HepG2 (cell line): Measurements from ENCODE around the gene PGAP3. TPM values are rescaled to one million over a fixed set of nuclear protein-coding genes. Genes with fewer than 3 reads are reported as not detected.
A peak's percentile ranks its signal among the peaks of the same experiment; 100 is the strongest.

Experiments used
- CENPX ChIP-seq: sonication (generic); formaldehyde crosslinking; IDR thresholded peaks from 2 replicates; pipeline ENCODE4 v1.9.0; 2021; ENCODE audit warnings: mild to moderate bottlenecking, missing genetic modification reagents, moderate library complexity
- DNMT1 ChIP-seq: sonication (generic); formaldehyde crosslinking; IDR thresholded peaks from 2 replicates; pipeline ENCODE4 v1.5.1; 2020; ENCODE audit warnings: mild to moderate bottlenecking, missing genetic modification reagents
- ETV5 ChIP-seq: IDR thresholded peaks from 2 replicates; pipeline ENCODE4 v1.6.1; 2018; ENCODE audit warnings: missing biosample characterization, missing genetic modification reagents, inconsistent platforms, borderline replicate concordance
- HBP1 ChIP-seq: IDR thresholded peaks from 2 replicates; pipeline ENCODE4 v1.6.1; 2016; ENCODE audit warnings: low read depth, control low read depth
- HOXA3 ChIP-seq: sonication (generic); formaldehyde crosslinking; IDR thresholded peaks from 2 replicates; pipeline ENCODE4 v1.5.0; 2020; ENCODE audit warnings: missing genetic modification reagents
- IKZF4 ChIP-seq: sonication (generic); formaldehyde crosslinking; IDR thresholded peaks from 2 replicates; pipeline ENCODE4 v1.5.1; 2020; ENCODE audit warnings: borderline replicate concordance, mild to moderate bottlenecking, low read depth, missing genetic modification reagents; ENCODE audit errors: not compliant biosample characterization
- NCOA5 ChIP-seq: sonication (generic); formaldehyde crosslinking; IDR thresholded peaks from 2 replicates; pipeline ENCODE4 v1.4.0; 2020; ENCODE audit warnings: missing genetic modification reagents
- PTBP1 ChIP-seq: fragments of 200-400 bp; formaldehyde crosslinking; IDR thresholded peaks from 2 replicates; pipeline ENCODE4 v1.6.1; 2018; ENCODE audit warnings: low read length, low read depth; ENCODE audit not compliant: poor library complexity, severe bottlenecking
- TBP ChIP-seq: sonication (generic); formaldehyde crosslinking; IDR thresholded peaks from 2 replicates; pipeline ENCODE4 v1.5.0; 2020; ENCODE audit warnings: missing genetic modification reagents
- TGIF2 ChIP-seq: IDR thresholded peaks from 2 replicates; pipeline ENCODE4 v1.6.1; 2016; ENCODE audit warnings: control low read depth, missing compliant biosample characterization
- ZNF354B ChIP-seq: sonication (generic); formaldehyde crosslinking; IDR thresholded peaks from 2 replicates; pipeline ENCODE4 v1.8.0; 2022; ENCODE audit warnings: mild to moderate bottlenecking, missing genetic modification reagents
- ZNF446 ChIP-seq: sonication (generic); formaldehyde crosslinking; IDR thresholded peaks from 2 replicates; pipeline ENCODE4 v1.5.0; 2020; ENCODE audit warnings: mild to moderate bottlenecking, missing genetic modification reagents
- ZNF572 ChIP-seq: sonication (generic); formaldehyde crosslinking; IDR thresholded peaks from 2 replicates; pipeline ENCODE4 v1.5.1; 2020; ENCODE audit warnings: mild to moderate bottlenecking, missing genetic modification reagents
- ZNF589 ChIP-seq: sonication (generic); formaldehyde crosslinking; conservative IDR thresholded peaks from 2 replicates; pipeline ENCODE4 v1.8.0; 2022; ENCODE audit warnings: mild to moderate bottlenecking, moderate library complexity, missing genetic modification reagents
- ZNF597 ChIP-seq: sonication (generic); formaldehyde crosslinking; IDR thresholded peaks from 2 replicates; pipeline ENCODE4 v1.5.0; 2020; ENCODE audit warnings: missing genetic modification reagents
- ZNF674 ChIP-seq: sonication (generic); formaldehyde crosslinking; IDR thresholded peaks from 2 replicates; pipeline ENCODE4 v1.5.0; 2020; ENCODE audit warnings: low read depth, mild to moderate bottlenecking, missing genetic modification reagents
- polyA plus RNA-seq, 8 experiments: library from polyadenylated mRNA; depleted of rRNA in 3 of 8; stranded (reverse) in 7 of 8; unstranded in 1 of 8; fragments of >200 nt; fragmentation: Illumina TruSeq in 4 of 8; extraction: Trizol in 4 of 8; gene quantifications; 2 replicates each; pipeline versions ENCODE4 v1.2.1 to v1.2.3, GENCODE V29; 2011 to 2016; ENCODE audit warnings: low read depth in 4 of 8, missing spikeins in 1 of 8, mixed read lengths in 1 of 8; ENCODE audit not compliant: insufficient read depth in 1 of 8
- total RNA-seq, 5 experiments: library from RNA; depleted of rRNA; stranded (reverse); fragments of >200 nt; fragmentation: Illumina TruSeq; extraction: Trizol; gene quantifications; 2 replicates each; pipeline ENCODE4 v1.2.3, GENCODE V29; 2016; ENCODE audit warnings: low read depth in 1 of 5
- TF ChIP-seq, protein P1 (sequence below): IDR thresholded peaks from 2 replicates; pipeline ENCODE4 v1.6.1; 2012; ENCODE audit warnings: inconsistent platforms
- TF ChIP-seq, protein P2 (sequence below): sonication (generic); formaldehyde crosslinking; IDR thresholded peaks from 2 replicates; pipeline ENCODE4 v1.4.0; 2020; ENCODE audit warnings: mild to moderate bottlenecking, missing genetic modification reagents
- TF ChIP-seq, protein P3 (sequence below): sonication (generic); formaldehyde crosslinking; IDR thresholded peaks from 2 replicates; pipeline ENCODE4 v1.5.0; 2020; ENCODE audit warnings: missing genetic modification reagents, mild to moderate bottlenecking, borderline replicate concordance
- TF ChIP-seq, protein P4 (sequence below): sonication (generic); formaldehyde crosslinking; IDR thresholded peaks from 2 replicates; pipeline ENCODE4 v1.5.1; 2020; ENCODE audit warnings: missing genetic modification reagents, mild to moderate bottlenecking, borderline replicate concordance

Gene PGAP3
- total and polyA plus RNA-seq, 2 of the 13 experiments (the other 11 are each of a cell fraction or from before 2014, with no cell fraction given), result 11.9 to 14.6 TPM

- TF ChIP-seq, protein P1, sequence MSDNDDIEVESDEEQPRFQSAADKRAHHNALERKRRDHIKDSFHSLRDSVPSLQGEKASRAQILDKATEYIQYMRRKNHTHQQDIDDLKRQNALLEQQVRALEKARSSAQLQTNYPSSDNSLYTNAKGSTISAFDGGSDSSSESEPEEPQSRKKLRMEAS, result peak; percentile 48; the same call in 1 of the 2 replicates
- TF ChIP-seq HOXA3, result 0 out of 2 replicates have a peak, but pooled peaks have one; percentile 28
- TF ChIP-seq, protein P2, sequence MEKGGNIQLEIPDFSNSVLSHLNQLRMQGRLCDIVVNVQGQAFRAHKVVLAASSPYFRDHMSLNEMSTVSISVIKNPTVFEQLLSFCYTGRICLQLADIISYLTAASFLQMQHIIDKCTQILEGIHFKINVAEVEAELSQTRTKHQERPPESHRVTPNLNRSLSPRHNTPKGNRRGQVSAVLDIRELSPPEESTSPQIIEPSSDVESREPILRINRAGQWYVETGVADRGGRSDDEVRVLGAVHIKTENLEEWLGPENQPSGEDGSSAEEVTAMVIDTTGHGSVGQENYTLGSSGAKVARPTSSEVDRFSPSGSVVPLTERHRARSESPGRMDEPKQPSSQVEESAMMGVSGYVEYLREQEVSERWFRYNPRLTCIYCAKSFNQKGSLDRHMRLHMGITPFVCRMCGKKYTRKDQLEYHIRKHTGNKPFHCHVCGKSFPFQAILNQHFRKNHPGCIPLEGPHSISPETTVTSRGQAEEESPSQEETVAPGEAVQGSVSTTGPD, result no peak
- 0 out of 2 replicates have a peak, but pooled peaks have one; percentile 65 for TF ChIP-seq ZNF354B (CRISPR knock-in tag)
- TF ChIP-seq ZNF674 (CRISPR knock-in tag), result no peak
- peak; percentile 98 for TF ChIP-seq ETV5 (CRISPR knock-in tag)
- no peak for TF ChIP-seq ZNF446 (CRISPR knock-in tag)
- no peak for TF ChIP-seq ZNF597 (CRISPR knock-in tag)
- no peak for TF ChIP-seq PTBP1
- no peak for TF ChIP-seq DNMT1 (CRISPR knock-in tag)
- TF ChIP-seq, protein P3, sequence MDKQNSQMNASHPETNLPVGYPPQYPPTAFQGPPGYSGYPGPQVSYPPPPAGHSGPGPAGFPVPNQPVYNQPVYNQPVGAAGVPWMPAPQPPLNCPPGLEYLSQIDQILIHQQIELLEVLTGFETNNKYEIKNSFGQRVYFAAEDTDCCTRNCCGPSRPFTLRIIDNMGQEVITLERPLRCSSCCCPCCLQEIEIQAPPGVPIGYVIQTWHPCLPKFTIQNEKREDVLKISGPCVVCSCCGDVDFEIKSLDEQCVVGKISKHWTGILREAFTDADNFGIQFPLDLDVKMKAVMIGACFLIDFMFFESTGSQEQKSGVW, result no peak
- no peak; the same call in 1 of the 2 replicates for TF ChIP-seq HBP1
- no peak for TF ChIP-seq TBP (CRISPR knock-in tag)
- no peak for TF ChIP-seq ZNF589 (CRISPR knock-in tag)
- no peak for TF ChIP-seq IKZF4 (CRISPR knock-in tag)
- no peak for TF ChIP-seq NCOA5
- TF ChIP-seq, protein P4, sequence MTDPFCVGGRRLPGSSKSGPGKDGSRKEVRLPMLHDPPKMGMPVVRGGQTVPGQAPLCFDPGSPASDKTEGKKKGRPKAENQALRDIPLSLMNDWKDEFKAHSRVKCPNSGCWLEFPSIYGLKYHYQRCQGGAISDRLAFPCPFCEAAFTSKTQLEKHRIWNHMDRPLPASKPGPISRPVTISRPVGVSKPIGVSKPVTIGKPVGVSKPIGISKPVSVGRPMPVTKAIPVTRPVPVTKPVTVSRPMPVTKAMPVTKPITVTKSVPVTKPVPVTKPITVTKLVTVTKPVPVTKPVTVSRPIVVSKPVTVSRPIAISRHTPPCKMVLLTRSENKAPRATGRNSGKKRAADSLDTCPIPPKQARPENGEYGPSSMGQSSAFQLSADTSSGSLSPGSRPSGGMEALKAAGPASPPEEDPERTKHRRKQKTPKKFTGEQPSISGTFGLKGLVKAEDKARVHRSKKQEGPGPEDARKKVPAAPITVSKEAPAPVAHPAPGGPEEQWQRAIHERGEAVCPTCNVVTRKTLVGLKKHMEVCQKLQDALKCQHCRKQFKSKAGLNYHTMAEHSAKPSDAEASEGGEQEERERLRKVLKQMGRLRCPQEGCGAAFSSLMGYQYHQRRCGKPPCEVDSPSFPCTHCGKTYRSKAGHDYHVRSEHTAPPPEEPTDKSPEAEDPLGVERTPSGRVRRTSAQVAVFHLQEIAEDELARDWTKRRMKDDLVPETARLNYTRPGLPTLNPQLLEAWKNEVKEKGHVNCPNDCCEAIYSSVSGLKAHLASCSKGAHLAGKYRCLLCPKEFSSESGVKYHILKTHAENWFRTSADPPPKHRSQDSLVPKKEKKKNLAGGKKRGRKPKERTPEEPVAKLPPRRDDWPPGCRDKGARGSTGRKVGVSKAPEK (CRISPR knock-in tag), result no peak
- TF ChIP-seq ZNF572 (CRISPR knock-in tag), result peak; percentile 24; the same call in 1 of the 2 replicates
- no peak for TF ChIP-seq TGIF2 (CRISPR knock-in tag)
- TF ChIP-seq CENPX (CRISPR knock-in tag), result no peak
Measured at GRCh38 chr17:39674702-39675389, 13.0 kb downstream of the PGAP3 start (continued).
